ENCODE measurements around the gene BHLHA9.
"Not testable (repeated sequence)": the region's sequence is repeated elsewhere in the genome, so short reads cannot be mapped to it uniquely, and the experiment has no call there.

The BHLHA9 gene

DNA sequence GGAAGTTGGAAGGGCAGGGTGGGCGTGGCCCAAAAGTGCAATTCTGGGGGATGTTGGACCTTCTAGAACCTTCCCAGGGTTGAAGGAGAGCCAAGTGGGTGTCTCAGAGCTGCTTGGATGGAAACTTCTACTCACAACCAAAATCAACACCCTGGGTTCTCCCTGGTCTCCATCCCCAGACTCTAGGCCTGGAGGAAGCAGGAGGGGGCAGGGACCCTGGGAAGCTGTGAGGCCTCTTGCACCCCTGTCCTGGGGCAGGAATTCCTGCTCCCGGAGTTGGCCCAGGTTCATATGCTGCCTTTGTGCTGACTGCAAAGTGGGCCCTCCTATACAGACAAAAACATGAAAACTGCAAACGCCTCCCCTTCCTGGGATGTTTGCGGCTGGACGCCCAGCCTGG lies 34.3 kb downstream of the BHLHA9 start:
- no peak for TF ChIP-seq POLR2A (IDR thresholded peaks at IDR 0.05; ENCODE audit: low read depth, low read length)
- no peak for TF ChIP-seq POLR2AphosphoS5 (IDR thresholded peaks at IDR 0.05; ENCODE audit: low read depth, low read length)
- TF ChIP-seq TAF1 (IDR thresholded peaks at IDR 0.05; ENCODE audit: borderline replicate concordance, low read depth, low read length): no peak
- FAIRE-seq: no peak

DNA sequence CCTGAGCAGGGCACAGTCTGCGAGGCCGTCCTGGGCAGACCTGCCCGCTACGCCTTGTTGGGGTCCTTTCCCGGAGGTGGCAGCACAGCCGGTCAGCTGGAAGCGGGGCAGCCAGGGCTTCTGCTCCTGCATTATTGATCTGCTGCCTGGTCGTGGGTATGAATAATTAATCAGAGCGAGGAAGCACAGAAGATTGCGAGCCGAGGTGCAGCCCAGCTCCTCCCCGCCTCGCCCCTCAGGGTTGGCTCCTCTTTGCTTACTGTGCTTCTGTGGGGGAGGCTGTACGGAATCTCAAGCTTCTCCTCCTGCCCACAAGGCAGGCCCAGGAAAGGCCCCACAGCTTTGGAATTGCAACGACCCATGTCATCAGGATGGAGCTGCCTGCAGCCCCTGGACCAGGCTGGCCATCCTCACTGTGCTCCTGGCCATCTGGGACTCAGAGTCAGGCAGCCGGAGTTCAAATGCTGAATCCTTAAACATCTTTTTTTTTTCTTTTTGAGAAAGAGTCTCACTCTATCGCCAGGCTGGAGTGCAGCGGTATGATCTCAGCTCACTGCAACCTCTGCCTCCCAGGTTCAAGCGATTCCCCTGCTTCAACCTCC lies 34.8 kb downstream of the BHLHA9 start:
- FAIRE-seq (no peak), DNase-seq (ENCODE audit: insufficient read length) (no peak)
- TF ChIP-seq POLR2A (IDR thresholded peaks at IDR 0.05; ENCODE audit: low read depth, low read length) (no peak), POLR2AphosphoS5 (IDR thresholded peaks at IDR 0.05; ENCODE audit: low read depth, low read length) (no peak), TAF1 (IDR thresholded peaks at IDR 0.05; ENCODE audit: borderline replicate concordance, low read depth, low read length) (no peak)

More for the DNA sequence above, 34.3 kb downstream of the BHLHA9 start:
- no peak for DNase-seq (ENCODE audit: insufficient read length)

- FAIRE-seq; DNase-seq (ENCODE audit: insufficient read length): not testable (repeated sequence)
Observed at GRCh38 chr17:1307829-1308228, 37.6 kb downstream of the BHLHA9 start.

DNA sequence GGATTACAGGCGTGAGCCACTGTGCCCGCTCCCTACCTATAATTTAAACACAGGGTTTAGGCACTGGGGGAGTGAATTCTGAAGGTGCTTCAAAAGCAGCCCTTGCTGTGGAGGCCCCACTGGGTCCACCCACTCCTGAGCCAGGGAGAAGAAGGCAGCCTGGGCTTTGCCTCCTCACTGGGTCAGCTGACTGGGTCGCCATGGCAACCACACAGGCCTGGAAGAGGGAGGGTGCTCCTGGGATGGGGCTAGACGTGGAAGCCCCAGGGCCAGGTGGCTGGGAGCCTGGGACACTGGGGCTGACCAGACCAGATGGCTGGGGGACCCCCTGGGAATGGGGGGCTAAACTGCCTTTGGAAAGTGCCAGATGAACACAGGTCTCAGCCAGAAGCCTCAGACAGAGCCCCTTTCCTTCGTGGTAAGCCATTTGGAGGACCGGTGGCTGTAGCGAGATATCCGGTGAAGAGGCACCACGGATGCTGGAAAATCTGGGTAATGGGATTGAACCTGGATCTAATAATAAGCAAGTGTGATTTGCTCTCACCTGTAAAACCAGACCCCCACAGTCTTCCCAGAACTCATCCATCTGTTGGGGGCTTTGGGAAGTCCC lies 42.1 kb downstream of the BHLHA9 start:
- TF ChIP-seq POLR2AphosphoS5 (IDR thresholded peaks at IDR 0.05; ENCODE audit: low read depth, low read length): no peak
- TF ChIP-seq TAF1 (IDR thresholded peaks at IDR 0.05; ENCODE audit: borderline replicate concordance, low read depth, low read length): no peak
- no peak for TF ChIP-seq POLR2A (IDR thresholded peaks at IDR 0.05; ENCODE audit: low read depth, low read length)
- DNase-seq (ENCODE audit: insufficient read length): no peak

DNA sequence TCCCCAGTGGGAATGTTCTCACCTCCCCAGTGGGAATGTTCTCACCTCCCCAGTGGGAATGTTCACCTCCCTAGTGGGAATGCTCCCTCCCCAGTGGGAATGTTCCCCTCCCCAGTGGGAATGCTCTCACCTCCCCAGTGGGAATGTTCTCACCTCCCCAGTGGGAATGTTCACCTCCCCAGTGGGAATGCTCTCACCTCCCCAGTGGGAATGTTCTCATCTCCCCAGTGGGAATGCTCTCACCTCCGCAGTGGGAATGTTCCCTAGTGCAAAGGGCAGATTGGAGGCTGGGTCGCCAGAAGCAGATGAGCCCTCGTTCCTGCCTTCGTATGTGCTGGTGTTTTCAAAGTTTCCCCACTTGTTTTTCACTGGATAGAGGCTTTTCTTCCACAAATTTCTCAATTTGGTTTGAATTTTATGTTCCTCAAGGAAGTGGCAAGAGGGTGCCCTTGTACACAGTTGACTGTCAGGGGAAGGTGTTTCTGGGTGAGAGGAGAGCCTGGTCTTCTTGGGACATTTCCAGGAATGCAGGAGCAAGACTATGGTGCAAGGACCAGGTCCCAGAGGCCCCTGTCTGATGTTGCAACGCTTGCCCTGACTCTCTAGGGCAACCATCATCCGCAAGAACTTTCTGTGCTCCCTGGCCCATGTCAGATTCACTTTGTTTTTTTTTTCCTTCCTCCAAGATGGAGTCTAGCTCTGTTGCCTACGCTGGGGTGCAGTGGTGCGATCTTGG lies 43.2 kb downstream of the BHLHA9 start:
- no peak for FAIRE-seq
- TF ChIP-seq POLR2A (IDR thresholded peaks at IDR 0.05; ENCODE audit: low read depth, low read length): no peak
- no peak for TF ChIP-seq POLR2AphosphoS5 (IDR thresholded peaks at IDR 0.05; ENCODE audit: low read depth, low read length)
- TF ChIP-seq TAF1 (IDR thresholded peaks at IDR 0.05; ENCODE audit: borderline replicate concordance, low read depth, low read length): no peak
- no peak for DNase-seq (ENCODE audit: insufficient read length)

More for the DNA sequence above, 42.1 kb downstream of the BHLHA9 start:
- FAIRE-seq: no peak

- FAIRE-seq: no peak
- TF ChIP-seq POLR2AphosphoS5 (IDR thresholded peaks at IDR 0.05; ENCODE audit: low read depth, low read length) (no peak), POLR2A (IDR thresholded peaks at IDR 0.05; ENCODE audit: low read depth, low read length) (no peak), TAF1 (IDR thresholded peaks at IDR 0.05; ENCODE audit: borderline replicate concordance, low read depth, low read length) (no peak)
- DNase-seq (ENCODE audit: insufficient read length): no peak
Observed at GRCh38 chr17:1315409-1315808, 45.2 kb downstream of the BHLHA9 start.

GRCh38 chr17:1315891-1316403 lies 45.7 kb downstream of the BHLHA9 start:
- no peak for FAIRE-seq
- no peak for DNase-seq (ENCODE audit: insufficient read length)
- TF ChIP-seq POLR2A (IDR thresholded peaks at IDR 0.05; ENCODE audit: low read depth, low read length): no peak
- no peak for TF ChIP-seq TAF1 (IDR thresholded peaks at IDR 0.05; ENCODE audit: borderline replicate concordance, low read depth, low read length)
- no peak for TF ChIP-seq POLR2AphosphoS5 (IDR thresholded peaks at IDR 0.05; ENCODE audit: low read depth, low read length)

Measured in GM12892 (cell line).